Measurements from ENCODE around the gene FLNB. TPM values are rescaled to one million over a fixed set of nuclear protein-coding genes. Genes with fewer than 3 reads are reported as not detected.

FLNB gene
- total RNA-seq, 1 experiment from 2014 or later, result 83.4 TPM

- no peak for DNase-seq
- Histone ChIP-seq H2BK12ac (ENCODE audit: insufficient read length, low read depth, low read length) (no peak overlapping the region), H3K4me2 (ENCODE audit: insufficient read depth, insufficient read length, low read length) (no peak overlapping the region), H3K79me2 (ENCODE audit: insufficient read depth, low read length) (peaks cover 5% of the 10 kb centered on the region; the same call in 1 of the 2 replicates), H3K23me2 (ENCODE audit: insufficient read length, low read depth, low read length, poor library complexity, severe bottlenecking) (no peaks in the 10 kb centered on the region), H3K9me3 (ENCODE audit: control insufficient read depth, low read depth, low read length) (no peaks in the 10 kb centered on the region), H4K5ac (ENCODE audit: insufficient read length, low read depth, low read length) (no peak overlapping the region), H3K27ac (ENCODE audit: insufficient read length, low read depth, low read length) (no peak overlapping the region), H2BK20ac (ENCODE audit: low read depth, low read length, poor library complexity, severe bottlenecking) (no peak overlapping the region), H2AK5ac (ENCODE audit: insufficient read length, low read length) (no peak overlapping the region), H4K91ac (ENCODE audit: insufficient read length, low read depth, low read length) (no peak overlapping the region), H2BK15ac (ENCODE audit: low read depth, low read length) (no peak overlapping the region), H3K4me1 (ENCODE audit: insufficient read depth, low read length) (peaks cover 27% of the 10 kb centered on the region; the same call in 1 of the 2 replicates), H3K27me3 (ENCODE audit: insufficient read depth, low read length) (no peaks in the 10 kb centered on the region), H2BK120ac (ENCODE audit: low read depth, low read length, poor library complexity, severe bottlenecking) (no peak overlapping the region), H3K4ac (ENCODE audit: low read depth, low read length) (no peak overlapping the region), H3K79me1 (ENCODE audit: insufficient read depth, low read depth, low read length, poor library complexity, severe bottlenecking) (no peaks in the 10 kb centered on the region), H2AFZ (ENCODE audit: low read length) (no peak overlapping the region), H3K18ac (ENCODE audit: insufficient read length, low read depth, low read length) (no peak overlapping the region), H2BK5ac (ENCODE audit: insufficient read length, low read length) (no peak overlapping the region), H3K9ac (ENCODE audit: extremely low read depth, insufficient read length, low read length) (no peak overlapping the region), H4K8ac (replicated peaks; ENCODE audit: insufficient read length, low read depth, low read length) (no peak overlapping the region), H3K14ac (ENCODE audit: insufficient read depth, low read length) (no peak overlapping the region), H4K20me1 (ENCODE audit: control insufficient read depth, insufficient read depth, insufficient read length) (no peaks in the 10 kb centered on the region), H3K56ac (ENCODE audit: insufficient read length, low read depth, low read length) (no peak overlapping the region), H3K23ac (ENCODE audit: insufficient read length, low read depth, low read length) (no peak overlapping the region), H3T11ph (ENCODE audit: low read length) (no peak overlapping the region)
- peak overlapping the region in 1 of 3 experiments; percentile 23; a peak in 1 of 7 replicates for H3K27ac Mint-ChIP-seq
- H3K4me1 Mint-ChIP-seq, result peaks cover 51 to 58% of the 10 kb centered on the region in 2 experiments
- WGBS (ENCODE audit: extremely low coverage, insufficient read length, low lambda C conversion rate), result no CpG with 5 or more reads among the region's 3 CpGs
- no peaks in the 10 kb centered on the region for H3K9me3 Mint-ChIP-seq
- no peaks in the 10 kb centered on the region for H3K27me3 Mint-ChIP-seq (ENCODE audit: low read depth)
- TF ChIP-seq CTCF (conservative IDR thresholded peaks at IDR 0.05), result no peak
- H3K4me3 Mint-ChIP-seq, result no peak overlapping the region
- H3K36me3 Mint-ChIP-seq (ENCODE audit: insufficient read depth in 1 of 3, low read depth in 3 of 3), result no peaks in the 10 kb centered on the region
Measured at GRCh38 chr3:58066842-58067241, 58.6 kb downstream of the FLNB start.

Data from H9 (cell line).